Stomach smooth muscle (tissue), 2 donors: ENCODE data around the gene COX17.

Experiments used
- H3K27ac ChIP-seq: one replicate; pipeline ENCODE4 v1.7.0; 2013; ENCODE audit warnings: mild to moderate bottlenecking, low read length, inconsistent platforms
- H3K27me3 ChIP-seq, 2 donors: one replicate each; pipeline ENCODE4 v1.7.0; 2013; ENCODE audit warnings: low read length in 2 of 2; ENCODE audit not compliant: insufficient read depth in 2 of 2, control insufficient read depth in 1 of 2
- H3K36me3 ChIP-seq, 2 donors: one replicate each; pipeline ENCODE4 v1.7.0; 2013; ENCODE audit warnings: low read length in 2 of 2; ENCODE audit not compliant: control insufficient read depth in 2 of 2, insufficient read depth in 2 of 2
- H3K4me1 ChIP-seq: one replicate; pipeline ENCODE4 v1.7.0; 2013; ENCODE audit warnings: low read length; ENCODE audit not compliant: control insufficient read depth, insufficient read depth
- H3K4me3 ChIP-seq, 2 donors: one replicate each; pipeline ENCODE4 v1.7.0; 2013; ENCODE audit warnings: low read length in 2 of 2
- H3K9ac ChIP-seq, 2 donors: one replicate each; pipeline ENCODE4 v1.7.0; 2013; ENCODE audit warnings: low read length in 2 of 2, mild to moderate bottlenecking in 1 of 2
- H3K9me3 ChIP-seq, 2 donors: one replicate each; pipeline ENCODE4 v1.7.0; 2013; ENCODE audit warnings: low read length in 2 of 2; ENCODE audit not compliant: control insufficient read depth in 2 of 2
- donor health status: healthy.
- donor health status: Pancreatic carcinoma.

The COX17 gene, protein sequence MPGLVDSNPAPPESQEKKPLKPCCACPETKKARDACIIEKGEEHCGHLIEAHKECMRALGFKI

DNA sequence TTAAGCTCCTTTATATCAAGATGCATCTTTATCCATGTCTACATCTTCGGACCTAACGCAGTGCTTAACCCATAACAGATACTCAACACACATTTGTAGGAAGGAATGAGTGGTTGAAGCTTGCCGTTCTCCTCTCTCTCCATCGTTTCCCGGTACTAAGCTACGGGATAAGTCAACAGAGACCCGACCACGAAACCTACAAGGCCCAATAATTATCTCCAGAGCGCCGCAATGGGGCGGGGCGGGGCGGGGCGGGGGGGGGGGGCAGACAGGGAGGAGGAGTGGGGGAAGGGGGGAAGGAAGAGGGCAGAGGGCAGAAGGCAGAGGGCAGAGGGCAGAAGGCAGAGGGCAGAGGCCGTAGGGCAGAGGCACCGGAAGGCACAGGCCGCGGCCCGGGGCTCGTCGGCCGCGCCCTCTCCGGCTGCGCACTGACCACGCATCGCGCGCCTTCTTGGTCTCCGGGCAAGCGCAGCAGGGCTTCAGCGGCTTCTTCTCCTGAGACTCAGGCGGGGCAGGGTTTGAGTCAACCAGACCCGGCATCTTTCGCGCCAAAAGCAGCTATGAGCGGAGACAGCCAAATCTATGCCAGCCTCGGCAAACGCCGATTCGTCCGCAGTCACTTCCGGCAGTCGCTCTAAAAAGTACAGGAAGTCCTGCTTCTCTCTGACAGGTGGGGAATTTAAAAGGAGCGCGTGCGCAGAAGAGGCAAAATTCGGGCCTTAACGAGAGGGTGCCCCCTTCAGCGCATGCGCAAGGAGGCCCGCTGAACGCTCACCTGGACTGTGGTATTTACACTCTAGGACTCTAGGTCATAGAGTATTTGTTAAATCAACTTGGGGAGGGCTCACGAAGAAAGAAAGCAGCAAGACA is at the start of gene COX17:
Gene COX17, minus strand, starts transcription at position 636 of the 870 bp plus-strand sequence. Its CDS starts 96 bp downstream, at position 540.
- peaks cover 5% of the 10 kb centered on the region for H3K4me1 ChIP-seq
- H3K9me3 ChIP-seq, result no peaks in the 10 kb centered on the region
- H3K36me3 ChIP-seq, result peaks cover 3 to 7% of the 10 kb centered on the region in 2 donors
- peak within 1 kb of the TSS; percentile 72 to 89 for H3K4me3 ChIP-seq
- peak within 1 kb of the TSS; percentile 86 for H3K27ac ChIP-seq
- no peaks in the 10 kb centered on the region for H3K27me3 ChIP-seq
- peak within 1 kb of the TSS; percentile 89 to 91 for H3K9ac ChIP-seq

DNA sequence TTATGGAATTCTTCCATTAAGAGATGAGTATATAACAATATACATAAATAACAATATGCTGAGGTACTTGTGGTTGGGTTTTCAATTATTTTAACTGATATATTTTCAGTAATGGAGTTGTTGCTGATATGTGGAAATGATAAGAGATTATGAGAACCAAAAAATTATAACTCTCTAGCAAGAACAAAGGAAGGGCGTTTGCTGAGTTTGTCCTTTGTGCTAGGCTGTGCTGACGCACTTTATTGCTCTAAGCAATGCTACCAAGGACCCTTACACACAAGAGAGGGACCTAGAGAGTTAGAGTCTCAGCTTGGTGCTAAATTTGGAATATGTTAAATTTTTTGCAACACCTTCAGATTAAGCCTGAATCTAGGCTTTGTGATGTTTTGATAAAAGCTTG is 49.7 kb upstream of the COX17 start:
- Histone ChIP-seq H3K36me3 (peaks cover 2% of the 10 kb centered on the region in 2 donors), H3K9ac (no peak overlapping the region), H3K27me3 (no peaks in the 10 kb centered on the region), H3K4me3 (no peak overlapping the region), H3K9me3 (no peaks in the 10 kb centered on the region), H3K27ac (no peak overlapping the region), H3K4me1 (no peaks in the 10 kb centered on the region)

DNA sequence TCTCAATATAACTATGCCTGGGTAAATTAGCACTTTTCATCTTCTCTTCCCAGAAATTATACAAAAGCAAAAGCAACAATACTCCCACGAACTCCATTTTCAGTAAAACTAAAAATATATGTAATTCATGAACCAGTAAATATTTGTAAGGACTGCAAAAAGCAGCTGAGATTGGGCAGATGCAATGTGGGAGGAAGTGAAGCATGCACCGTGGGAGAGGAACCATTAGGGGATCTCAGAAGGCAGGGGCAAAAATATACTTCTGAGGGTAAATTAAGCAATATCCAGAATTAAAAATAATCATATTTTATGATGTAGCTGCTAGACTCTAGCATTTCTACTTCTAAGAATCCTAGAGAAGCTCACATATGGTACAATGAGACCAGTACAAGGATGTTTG is 45.8 kb upstream of the COX17 start:
- no peak overlapping the region for H3K9ac ChIP-seq

DNA sequence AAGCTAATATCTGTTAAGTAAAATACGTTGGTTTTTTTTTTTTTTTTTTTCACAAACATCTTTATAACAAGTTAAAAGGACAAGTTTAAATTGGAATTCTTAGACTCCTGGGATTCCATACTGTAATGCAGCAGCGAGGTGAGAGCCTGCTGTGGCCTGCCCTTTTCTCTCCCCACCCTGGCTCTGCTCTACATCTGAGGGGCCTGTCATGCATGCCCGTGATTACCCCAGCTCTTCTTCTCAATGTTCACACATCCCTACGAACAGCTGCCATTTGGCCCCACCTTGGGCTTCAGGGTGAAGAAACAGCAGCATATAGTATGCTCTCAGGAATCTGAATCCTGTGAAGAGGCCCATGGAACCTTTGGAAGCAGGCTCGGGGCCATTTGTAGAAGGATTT is 40.3 kb upstream of the COX17 start:
- Histone ChIP-seq H3K36me3 (peaks cover 7% of the 10 kb centered on the region in 2 donors), H3K27ac (no peak overlapping the region), H3K27me3 (no peaks in the 10 kb centered on the region), H3K9ac (no peak overlapping the region), H3K9me3 (no peaks in the 10 kb centered on the region), H3K4me1 (no peaks in the 10 kb centered on the region), H3K4me3 (no peak overlapping the region)

More for the DNA sequence above, 45.8 kb upstream of the COX17 start:
- Histone ChIP-seq H3K27me3 (no peaks in the 10 kb centered on the region), H3K27ac (no peak overlapping the region), H3K4me3 (no peak overlapping the region), H3K4me1 (no peaks in the 10 kb centered on the region), H3K36me3 (peaks cover 0 to under 1% of the 10 kb centered on the region in 2 donors), H3K9me3 (no peaks in the 10 kb centered on the region)

DNA sequence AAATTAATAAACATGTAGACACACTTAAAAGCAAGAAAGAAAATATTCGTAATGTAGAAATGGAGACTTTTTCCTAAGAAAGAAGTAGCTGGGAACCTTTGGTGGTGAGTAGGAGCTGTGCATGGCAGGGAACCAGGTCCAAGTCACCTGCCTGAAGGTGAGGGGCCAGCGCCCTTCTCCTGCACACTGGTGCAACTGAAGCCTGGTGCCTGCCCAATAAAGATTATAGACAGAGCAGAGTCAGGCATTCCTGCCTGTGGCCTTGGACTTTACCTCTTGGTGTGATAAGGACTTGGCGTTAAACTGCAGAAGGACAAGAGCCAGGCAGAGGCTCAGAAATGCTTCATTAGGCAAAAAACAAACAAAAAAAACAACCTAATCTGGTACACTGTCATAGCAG is 39.8 kb upstream of the COX17 start:
- H3K27ac ChIP-seq, result no peak overlapping the region
- H3K36me3 ChIP-seq, result peaks cover 7% of the 10 kb centered on the region in 2 donors

DNA sequence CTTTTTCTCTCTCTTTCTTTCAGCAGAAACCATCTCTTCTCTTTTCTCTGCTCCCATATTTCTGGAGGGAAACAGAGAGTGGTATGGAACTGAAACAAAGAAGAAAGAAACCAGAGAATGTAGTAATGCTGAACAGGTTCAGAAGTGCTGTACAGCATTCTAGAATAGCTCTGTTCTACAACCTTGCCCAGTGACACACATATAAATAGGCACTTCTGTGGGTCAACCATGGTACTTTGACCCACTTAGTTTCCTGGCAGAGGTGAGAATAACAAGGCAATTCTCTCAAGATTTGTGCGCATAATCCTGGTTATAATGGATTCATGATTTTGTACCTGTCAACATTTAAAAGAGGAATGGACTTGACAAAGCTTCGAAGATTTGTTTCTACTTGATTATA is 37.9 kb upstream of the COX17 start:
- Histone ChIP-seq H3K4me1 (no peaks in the 10 kb centered on the region), H3K27ac (no peak overlapping the region)

More for the DNA sequence above, 39.8 kb upstream of the COX17 start:
- no peak overlapping the region for H3K9ac ChIP-seq
- no peaks in the 10 kb centered on the region for H3K4me1 ChIP-seq
- H3K4me3 ChIP-seq, result no peak overlapping the region
- no peaks in the 10 kb centered on the region for H3K27me3 ChIP-seq
- no peaks in the 10 kb centered on the region for H3K9me3 ChIP-seq

DNA sequence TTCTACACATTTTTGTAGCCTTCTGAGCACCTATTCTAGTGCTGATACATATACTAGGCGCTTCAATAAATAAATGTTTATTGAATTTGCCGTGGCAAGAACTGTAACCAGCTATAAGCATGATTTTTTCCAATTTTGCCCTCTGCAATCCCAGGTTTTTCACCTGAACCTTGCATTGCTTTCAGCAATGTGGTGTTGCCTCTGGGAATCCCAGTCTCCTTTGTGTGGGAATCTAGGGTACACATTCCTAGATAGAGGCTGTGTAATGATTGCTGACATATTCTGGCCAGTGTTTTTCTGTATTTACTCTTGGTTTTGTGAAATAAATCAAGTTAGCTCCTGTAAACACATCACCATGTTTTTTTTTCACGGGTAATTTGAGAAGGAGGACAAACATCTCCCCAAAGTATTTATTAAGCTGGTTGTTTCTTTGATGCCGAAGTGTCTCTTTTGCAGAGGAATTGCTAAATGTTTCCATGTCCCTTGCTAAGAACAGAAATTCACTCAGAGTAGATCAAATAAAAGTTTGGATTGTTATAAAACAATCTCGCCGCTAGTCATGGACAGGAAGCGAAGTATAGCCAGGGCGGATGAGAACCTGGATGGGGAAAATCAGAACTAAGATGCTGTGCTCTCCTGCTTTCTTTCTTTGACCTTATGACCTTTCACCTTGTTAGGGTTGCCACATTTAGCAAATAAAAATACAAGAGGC is 26.8 kb upstream of the COX17 start:
- Histone ChIP-seq H3K9ac (no peak overlapping the region), H3K27me3 (no peaks in the 10 kb centered on the region), H3K9me3 (no peaks in the 10 kb centered on the region), H3K27ac (no peak overlapping the region), H3K4me3 (peak overlapping the region; percentile 75 to 86), H3K36me3 (no peaks in the 10 kb centered on the region), H3K4me1 (peaks cover 9% of the 10 kb centered on the region)

More for the DNA sequence above, 37.9 kb upstream of the COX17 start:
- H3K9ac ChIP-seq, result no peak overlapping the region
- H3K36me3 ChIP-seq, result peaks cover 7% of the 10 kb centered on the region in 2 donors
- H3K27me3 ChIP-seq, result no peaks in the 10 kb centered on the region
- no peak overlapping the region for H3K4me3 ChIP-seq
- H3K9me3 ChIP-seq, result no peaks in the 10 kb centered on the region

DNA sequence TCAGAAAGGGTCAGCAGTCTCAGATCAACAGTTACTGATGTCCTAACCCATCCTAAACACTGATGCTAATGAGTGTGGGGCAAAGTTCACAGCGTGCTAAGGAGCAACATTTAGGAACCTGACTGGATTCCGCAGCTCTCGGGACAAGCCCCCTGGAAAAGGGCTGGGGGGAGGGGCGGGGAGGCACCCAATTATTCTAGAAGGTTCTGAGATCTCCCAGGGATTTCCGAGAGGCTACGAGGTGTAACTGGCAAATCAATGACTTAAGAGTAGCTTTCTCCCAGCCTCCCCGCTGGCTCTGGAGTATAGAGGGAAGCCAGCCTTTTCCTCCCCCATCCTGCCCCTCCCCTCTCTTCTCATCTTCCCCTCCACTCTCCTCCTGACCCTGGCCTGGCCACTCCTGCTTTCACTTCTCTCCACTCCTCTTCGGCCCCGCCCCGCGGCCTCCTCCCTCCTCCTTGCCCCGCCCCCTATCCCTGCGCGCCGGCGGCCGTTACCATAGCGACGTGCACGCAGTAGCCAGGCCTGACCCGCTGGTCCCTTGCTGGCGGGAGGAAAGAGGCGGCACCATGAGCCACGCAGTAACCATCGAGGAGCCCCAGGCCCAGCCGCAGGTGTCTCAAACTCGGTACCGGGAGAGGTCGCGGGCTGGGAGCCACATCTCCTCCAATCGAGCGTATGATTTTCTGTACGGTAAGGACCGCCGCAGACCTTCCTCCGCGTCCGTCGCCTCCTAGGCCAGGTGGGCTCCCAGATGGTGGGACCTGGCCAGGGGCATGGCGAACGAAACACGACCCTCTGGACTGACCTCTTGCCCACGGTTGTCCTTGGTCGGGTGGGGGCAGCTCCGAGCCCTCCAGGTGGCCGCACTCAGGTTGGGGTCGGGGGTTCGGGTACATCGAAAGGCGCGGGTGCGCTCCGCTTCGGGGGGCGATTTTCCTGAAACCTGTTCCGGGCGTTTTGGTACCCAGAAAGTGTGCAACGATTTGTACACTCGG is 25.6 kb upstream of the COX17 start, which contains the start of gene CFAP91:
Gene CFAP91, plus strand, starts transcription at position 493 of the 998 bp plus-strand sequence. Its CDS starts 77 bp downstream, at position 570.
- peaks cover 9% of the 10 kb centered on the region for H3K4me1 ChIP-seq
- H3K9ac ChIP-seq, result peak within 1 kb of the TSS; percentile 59 to 72
- no peaks in the 10 kb centered on the region for H3K9me3 ChIP-seq
- no peaks in the 10 kb centered on the region for H3K27me3 ChIP-seq
- no peaks in the 10 kb centered on the region for H3K36me3 ChIP-seq
- peak within 1 kb of the TSS; percentile 75 to 86 for H3K4me3 ChIP-seq
- peak within 1 kb of the TSS; percentile 25 for H3K27ac ChIP-seq

DNA sequence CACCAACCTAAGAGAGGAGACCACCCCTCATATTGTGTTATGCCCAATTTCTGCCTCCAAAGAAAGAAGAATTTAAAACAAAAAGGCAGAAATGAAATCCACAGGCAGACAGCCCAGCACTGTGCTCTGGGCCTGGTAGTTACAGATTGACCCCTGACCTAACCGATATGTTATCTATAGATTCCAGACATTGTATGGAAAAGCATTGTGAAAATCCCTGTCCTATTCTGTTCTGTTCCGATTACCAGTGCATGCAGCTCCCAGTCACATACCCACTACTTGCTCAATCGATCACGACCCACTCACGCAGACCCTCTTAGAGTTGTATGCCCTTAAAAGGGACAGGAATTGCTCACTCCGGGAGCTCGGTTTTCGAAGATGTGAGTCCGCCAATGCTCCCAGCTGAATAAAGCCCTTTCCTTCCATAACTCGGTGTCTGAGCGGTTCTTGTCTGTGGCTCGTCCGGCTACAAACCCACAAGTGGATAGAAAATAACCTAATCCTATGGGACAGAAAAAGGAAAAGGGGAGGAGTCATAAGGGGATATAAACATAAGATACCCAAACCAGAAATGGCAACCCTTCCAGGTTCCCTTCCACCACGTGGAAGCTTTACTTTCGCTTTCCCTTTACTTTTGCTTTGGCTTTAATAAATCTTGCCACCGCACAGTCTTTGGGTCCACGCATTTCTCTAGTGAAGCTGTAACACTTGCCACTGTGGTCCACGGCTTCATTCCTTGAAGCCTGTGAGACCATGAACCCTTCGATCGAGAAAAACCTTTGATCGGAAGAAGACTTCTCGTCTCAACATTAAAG is 23.9 kb upstream of the COX17 start:
- no peaks in the 10 kb centered on the region for H3K27me3 ChIP-seq
- no peaks in the 10 kb centered on the region for H3K9me3 ChIP-seq
- peaks cover 9% of the 10 kb centered on the region for H3K4me1 ChIP-seq
- H3K27ac ChIP-seq, result no peak overlapping the region
- no peak overlapping the region for H3K9ac ChIP-seq
- H3K4me3 ChIP-seq, result no peak overlapping the region
- no peaks in the 10 kb centered on the region for H3K36me3 ChIP-seq
